HepG2 (cell line): ENCODE results near the gene CDKN2A. TPM values are rescaled to one million over a fixed set of nuclear protein-coding genes. Genes with fewer than 3 reads are reported as not detected.

Experiments
- ATAC-seq: fragments of 200-7000 bp; cut with Tn5 transposase; 3 replicates; pipeline ENCODE4 v1.9.1; 2020; ENCODE audit warnings: mild to moderate bottlenecking, moderate library complexity
- BruUV-seq: library from RNA; stranded (reverse); fragments of 400-500 nt; replicated peaks from 2 replicates; lab custom pipeline; 2021; lab: Mats Ljungman, UMichigan
- CTCF ChIA-PET: fragments of 300-600 bp; formaldehyde crosslinking; extraction: SDS; loops from one replicate; lab custom pipeline; 2021; ENCODE audit warnings: low total read pairs, inconsistent platforms, low intra/inter-chr PET ratio; lab: Yijun Ruan, JAX
- POLR2A ChIA-PET: fragments of 350-600 bp; sonication (Branson Sonifier 250); formaldehyde crosslinking; loops from one replicate; lab custom pipeline; 2020; ENCODE audit warnings: antibody characterized with exemption, inconsistent platforms; lab: Yijun Ruan, JAX
- DNase-seq: peaks from one replicate; pipeline ENCODE4 v3.0.0-alpha.2; 2015; ENCODE audit warnings: low spot score
- FAIRE-seq: peaks from 3 replicates; lab custom pipeline; 2011; peaks lifted over from hg19 to GRCh38; lab: Jason Lieb, UNC
- H2AFZ ChIP-seq: one replicate; pipeline ENCODE4 v1.6.1; 2011; ENCODE audit warnings: low read length, inconsistent platforms
- H3K27ac ChIP-seq: fragments of 300-600 bp; 3 replicates; pipeline ENCODE4 v1.8.0; 2011; ENCODE audit warnings: mixed run types, mild to moderate bottlenecking, mixed read lengths, low read length, inconsistent platforms; ENCODE audit not compliant: insufficient read depth; ENCODE audit errors: extremely low read length
- H3K27me3 ChIP-seq, 2 experiments: fragments of 200-600 bp in 1 of 2; 2 replicates in 1 of 2; 3 replicates in 1 of 2; pipeline versions ENCODE4 v1.6.0 to v1.8.0; 2011; ENCODE audit warnings: low read length in 2 of 2, mild to moderate bottlenecking in 2 of 2, moderate library complexity in 2 of 2, inconsistent platforms in 1 of 2; ENCODE audit not compliant: insufficient read depth in 2 of 2, control insufficient read depth in 1 of 2
- H3K36me3 ChIP-seq, 2 experiments: fragments of 200-600 bp in 1 of 2; replicated peaks in 1 of 2; 2 replicates in 1 of 2; 3 replicates in 1 of 2; pipeline versions ENCODE4 v1.5.1 to v1.8.0; 2011; ENCODE audit warnings: low read length in 2 of 2, inconsistent platforms in 1 of 2; ENCODE audit not compliant: insufficient read depth in 2 of 2, control insufficient read depth in 1 of 2
- H3K4me1 ChIP-seq: 2 replicates; pipeline ENCODE4 v1.5.1; 2012; ENCODE audit warnings: low read length, inconsistent platforms; ENCODE audit not compliant: insufficient read depth
- H3K4me2 ChIP-seq: 2 replicates; pipeline ENCODE4 v1.6.0; 2011; ENCODE audit warnings: low read depth, low read length, inconsistent platforms
- H3K4me3 ChIP-seq, 3 experiments: fragments of 200-600 bp in 1 of 3; sonication (generic), shearing (Covaris generic) in 1 of 3; replicated peaks in 1 of 3; 2 replicates each; pipeline ENCODE4 v1.5.1; 2011 to 2016; ENCODE audit warnings: low read length in 3 of 3, inconsistent platforms in 2 of 3, low read depth in 2 of 3, mild to moderate bottlenecking in 2 of 3, control low read depth in 1 of 3, mixed read lengths in 1 of 3; ENCODE audit not compliant: insufficient read depth in 1 of 3
- H3K79me2 ChIP-seq: one replicate; pipeline ENCODE4 v1.6.1; 2011; ENCODE audit warnings: low read length, inconsistent platforms; ENCODE audit not compliant: insufficient read depth
- H3K9ac ChIP-seq: 2 replicates; pipeline ENCODE4 v1.6.0; 2011; ENCODE audit warnings: mild to moderate bottlenecking, low read depth, low read length, inconsistent platforms; ENCODE audit not compliant: insufficient read depth
- H3K9me3 ChIP-seq: 2 replicates; pipeline ENCODE4 v1.5.1; 2012; ENCODE audit warnings: mild to moderate bottlenecking, low read length
- H4K20me1 ChIP-seq: 2 replicates; pipeline ENCODE4 v1.6.0; 2011; ENCODE audit warnings: inconsistent platforms, mild to moderate bottlenecking, low read length, moderate library complexity; ENCODE audit not compliant: insufficient read depth
- ATF7-NPFF ChIP-seq: sonication (generic); formaldehyde crosslinking; IDR thresholded peaks from 2 replicates; pipeline ENCODE4 v1.8.1; 2023; ENCODE audit warnings: mild to moderate bottlenecking, low read depth, missing genetic modification reagents, moderate library complexity
- IKZF4 ChIP-seq: sonication (generic); formaldehyde crosslinking; IDR thresholded peaks from 2 replicates; pipeline ENCODE4 v1.5.1; 2020; ENCODE audit warnings: borderline replicate concordance, mild to moderate bottlenecking, low read depth, missing genetic modification reagents; ENCODE audit errors: not compliant biosample characterization
- NCOA2 ChIP-seq: sonication (generic); formaldehyde crosslinking; IDR thresholded peaks from 2 replicates; pipeline ENCODE4 v1.8.0; 2022; ENCODE audit warnings: inconsistent platforms
- SCMH1 ChIP-seq: sonication (generic); formaldehyde crosslinking; IDR thresholded peaks from 2 replicates; pipeline ENCODE4 v1.9.0; 2021; ENCODE audit warnings: missing genetic modification reagents, mild to moderate bottlenecking, borderline replicate concordance
- ZFP1 ChIP-seq: IDR thresholded peaks from 2 replicates; pipeline ENCODE4 v1.6.1; 2016
- ZNF24 ChIP-seq: fragments of 450-650 bp; IDR thresholded peaks from 2 replicates; pipeline ENCODE4 v1.6.1; 2017; ENCODE audit warnings: antibody characterized with exemption, mild to moderate bottlenecking
- ZNF260 ChIP-seq: sonication (generic); formaldehyde crosslinking; IDR thresholded peaks from 2 replicates; pipeline ENCODE4 v1.4.0; 2020; ENCODE audit warnings: missing genetic modification reagents, low read depth, mild to moderate bottlenecking, borderline replicate concordance
- ZSCAN21 ChIP-seq: sonication (generic); formaldehyde crosslinking; IDR thresholded peaks from 2 replicates; pipeline ENCODE4 v1.8.0; 2022; ENCODE audit warnings: mild to moderate bottlenecking, missing genetic modification reagents, moderate library complexity, borderline replicate concordance
- WGBS: methylation state at CpG from one replicate; pipeline ENCODE4 v1.1.6; 2017; ENCODE audit warnings: low lambda C conversion rate; 5-methylcytosine and 5-hydroxymethylcytosine counted together
- in situ Hi-C: cut with HindIII; loops from 2 replicates; pipeline ENCODE4 v1.10.0; 2017; ENCODE audit warnings: low pct_unique_long_range_greater_than_20kb; ENCODE audit not compliant: extremely low pct_ligation_motif_present
- intact Hi-C: fragments of 100-400 bp; cut with micrococcal nuclease; formaldehyde crosslinking; loops from one replicate; pipeline ENCODE4 v1.10.0; 2022; ENCODE audit not compliant: unreplicated experiment
- polyA plus RNA-seq, 8 experiments: library from polyadenylated mRNA; depleted of rRNA in 3 of 8; stranded (reverse) in 7 of 8; unstranded in 1 of 8; fragments of >200 nt; fragmentation: Illumina TruSeq in 4 of 8; extraction: Trizol in 4 of 8; gene quantifications; 2 replicates each; pipeline versions ENCODE4 v1.2.1 to v1.2.3, GENCODE V29; 2011 to 2016; ENCODE audit warnings: low read depth in 4 of 8, missing spikeins in 1 of 8, mixed read lengths in 1 of 8; ENCODE audit not compliant: insufficient read depth in 1 of 8
- total RNA-seq, 5 experiments: library from RNA; depleted of rRNA; stranded (reverse); fragments of >200 nt; fragmentation: Illumina TruSeq; extraction: Trizol; gene quantifications; 2 replicates each; pipeline ENCODE4 v1.2.3, GENCODE V29; 2016; ENCODE audit warnings: low read depth in 1 of 5
- TF ChIP-seq, protein P1 (sequence below): sonication (generic); formaldehyde crosslinking; IDR thresholded peaks from 2 replicates; pipeline ENCODE4 v1.4.0; 2020; ENCODE audit warnings: missing genetic modification reagents, mild to moderate bottlenecking, borderline replicate concordance
- TF ChIP-seq, protein P2 (sequence below): sonication (generic); formaldehyde crosslinking; IDR thresholded peaks from 2 replicates; pipeline ENCODE4 v1.4.0; 2020; ENCODE audit warnings: missing genetic modification reagents

CDKN2A gene
- total and polyA plus RNA-seq, 2 of the 13 experiments (the other 11 are each of a cell fraction or from before 2014, with no cell fraction given), result 4.2 to 4.8 TPM

DNA sequence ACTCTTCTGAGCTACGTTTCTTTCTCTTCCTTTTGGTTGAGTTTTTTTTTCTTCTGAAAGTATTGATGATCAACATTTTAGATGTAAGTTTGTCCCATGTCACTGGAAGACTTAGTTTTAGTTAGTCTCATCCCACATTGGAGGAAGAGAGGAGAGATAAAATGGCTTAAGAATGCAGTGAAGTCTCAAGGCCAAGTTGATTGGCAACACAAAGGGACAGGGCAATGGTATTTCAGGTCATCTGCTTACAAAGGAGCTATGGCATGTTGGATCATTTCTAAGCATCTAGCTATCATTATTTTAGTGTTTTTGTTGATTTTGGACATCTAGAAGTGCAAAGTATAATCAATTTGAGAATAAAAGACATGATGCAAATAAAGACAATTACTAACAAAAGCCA is 58.6 kb downstream of the CDKN2A start:
- Histone ChIP-seq H3K79me2 (no peaks in the 10 kb centered on the region), H3K4me1 (no peaks in the 10 kb centered on the region), H3K27ac (no peak overlapping the region), H2AFZ (no peak overlapping the region), H3K4me2 (no peak overlapping the region), H4K20me1 (no peaks in the 10 kb centered on the region), H3K27me3 (no peaks in the 10 kb centered on the region), H3K9me3 (no peaks in the 10 kb centered on the region), H3K9ac (no peak overlapping the region), H3K4me3 (no peak overlapping the region), H3K36me3 (no peaks in the 10 kb centered on the region; a peak in 1 of 5 replicates)
- intact Hi-C loops, result no loop called here
- WGBS, result 95% methylated on average over 1 of the region's 1 CpG
- ATAC-seq (no peak), FAIRE-seq (no peak), DNase-seq (no peak)
- ChIA-PET CTCF (no interaction called here), POLR2A (no interaction called here)
- in situ Hi-C loops, result no loop called here
- TF ChIP-seq, protein P1, sequence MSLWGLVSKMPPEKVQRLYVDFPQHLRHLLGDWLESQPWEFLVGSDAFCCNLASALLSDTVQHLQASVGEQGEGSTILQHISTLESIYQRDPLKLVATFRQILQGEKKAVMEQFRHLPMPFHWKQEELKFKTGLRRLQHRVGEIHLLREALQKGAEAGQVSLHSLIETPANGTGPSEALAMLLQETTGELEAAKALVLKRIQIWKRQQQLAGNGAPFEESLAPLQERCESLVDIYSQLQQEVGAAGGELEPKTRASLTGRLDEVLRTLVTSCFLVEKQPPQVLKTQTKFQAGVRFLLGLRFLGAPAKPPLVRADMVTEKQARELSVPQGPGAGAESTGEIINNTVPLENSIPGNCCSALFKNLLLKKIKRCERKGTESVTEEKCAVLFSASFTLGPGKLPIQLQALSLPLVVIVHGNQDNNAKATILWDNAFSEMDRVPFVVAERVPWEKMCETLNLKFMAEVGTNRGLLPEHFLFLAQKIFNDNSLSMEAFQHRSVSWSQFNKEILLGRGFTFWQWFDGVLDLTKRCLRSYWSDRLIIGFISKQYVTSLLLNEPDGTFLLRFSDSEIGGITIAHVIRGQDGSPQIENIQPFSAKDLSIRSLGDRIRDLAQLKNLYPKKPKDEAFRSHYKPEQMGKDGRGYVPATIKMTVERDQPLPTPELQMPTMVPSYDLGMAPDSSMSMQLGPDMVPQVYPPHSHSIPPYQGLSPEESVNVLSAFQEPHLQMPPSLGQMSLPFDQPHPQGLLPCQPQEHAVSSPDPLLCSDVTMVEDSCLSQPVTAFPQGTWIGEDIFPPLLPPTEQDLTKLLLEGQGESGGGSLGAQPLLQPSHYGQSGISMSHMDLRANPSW (CRISPR knock-in tag), result no peak
- TF ChIP-seq, protein P2, sequence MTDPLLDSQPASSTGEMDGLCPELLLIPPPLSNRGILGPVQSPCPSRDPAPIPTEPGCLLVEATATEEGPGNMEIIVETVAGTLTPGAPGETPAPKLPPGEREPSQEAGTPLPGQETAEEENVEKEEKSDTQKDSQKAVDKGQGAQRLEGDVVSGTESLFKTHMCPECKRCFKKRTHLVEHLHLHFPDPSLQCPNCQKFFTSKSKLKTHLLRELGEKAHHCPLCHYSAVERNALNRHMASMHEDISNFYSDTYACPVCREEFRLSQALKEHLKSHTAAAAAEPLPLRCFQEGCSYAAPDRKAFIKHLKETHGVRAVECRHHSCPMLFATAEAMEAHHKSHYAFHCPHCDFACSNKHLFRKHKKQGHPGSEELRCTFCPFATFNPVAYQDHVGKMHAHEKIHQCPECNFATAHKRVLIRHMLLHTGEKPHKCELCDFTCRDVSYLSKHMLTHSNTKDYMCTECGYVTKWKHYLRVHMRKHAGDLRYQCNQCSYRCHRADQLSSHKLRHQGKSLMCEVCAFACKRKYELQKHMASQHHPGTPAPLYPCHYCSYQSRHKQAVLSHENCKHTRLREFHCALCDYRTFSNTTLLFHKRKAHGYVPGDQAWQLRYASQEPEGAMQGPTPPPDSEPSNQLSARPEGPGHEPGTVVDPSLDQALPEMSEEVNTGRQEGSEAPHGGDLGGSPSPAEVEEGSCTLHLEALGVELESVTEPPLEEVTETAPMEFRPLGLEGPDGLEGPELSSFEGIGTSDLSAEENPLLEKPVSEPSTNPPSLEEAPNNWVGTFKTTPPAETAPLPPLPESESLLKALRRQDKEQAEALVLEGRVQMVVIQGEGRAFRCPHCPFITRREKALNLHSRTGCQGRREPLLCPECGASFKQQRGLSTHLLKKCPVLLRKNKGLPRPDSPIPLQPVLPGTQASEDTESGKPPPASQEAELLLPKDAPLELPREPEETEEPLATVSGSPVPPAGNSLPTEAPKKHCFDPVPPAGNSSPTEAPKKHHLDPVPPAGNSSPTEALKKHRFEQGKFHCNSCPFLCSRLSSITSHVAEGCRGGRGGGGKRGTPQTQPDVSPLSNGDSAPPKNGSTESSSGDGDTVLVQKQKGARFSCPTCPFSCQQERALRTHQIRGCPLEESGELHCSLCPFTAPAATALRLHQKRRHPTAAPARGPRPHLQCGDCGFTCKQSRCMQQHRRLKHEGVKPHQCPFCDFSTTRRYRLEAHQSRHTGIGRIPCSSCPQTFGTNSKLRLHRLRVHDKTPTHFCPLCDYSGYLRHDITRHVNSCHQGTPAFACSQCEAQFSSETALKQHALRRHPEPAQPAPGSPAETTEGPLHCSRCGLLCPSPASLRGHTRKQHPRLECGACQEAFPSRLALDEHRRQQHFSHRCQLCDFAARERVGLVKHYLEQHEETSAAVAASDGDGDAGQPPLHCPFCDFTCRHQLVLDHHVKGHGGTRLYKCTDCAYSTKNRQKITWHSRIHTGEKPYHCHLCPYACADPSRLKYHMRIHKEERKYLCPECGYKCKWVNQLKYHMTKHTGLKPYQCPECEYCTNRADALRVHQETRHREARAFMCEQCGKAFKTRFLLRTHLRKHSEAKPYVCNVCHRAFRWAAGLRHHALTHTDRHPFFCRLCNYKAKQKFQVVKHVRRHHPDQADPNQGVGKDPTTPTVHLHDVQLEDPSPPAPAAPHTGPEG, result no peak
- TF ChIP-seq SCMH1 (CRISPR knock-in tag), result no peak
- no peak for TF ChIP-seq NCOA2
- no peak for TF ChIP-seq ATF7-NPFF (CRISPR knock-in tag)
- TF ChIP-seq IKZF4, result no peak
- no peak for TF ChIP-seq ZNF24
- TF ChIP-seq ZFP1 (CRISPR knock-in tag), result no peak
- no peak for TF ChIP-seq ZNF260 (CRISPR knock-in tag)
- no peak for TF ChIP-seq ZSCAN21 (CRISPR knock-in tag)
- no TSS peak for BruUV-seq
